Endothelial cell of umbilical vein (primary cell): ENCODE measurements around the gene EFCAB8. TPM values are rescaled to one million over a fixed set of nuclear protein-coding genes. Genes with fewer than 3 reads are reported as not detected.

Source experiments
- BruUV-seq: library from RNA; stranded (reverse); fragments of 400-500 nt; replicated peaks from 2 replicates; lab custom pipeline; 2021; lab: Mats Ljungman, UMichigan
- CTCF ChIA-PET: fragments of 300-600, 350-600 bp; sonication (Branson Sonifier 250); formaldehyde crosslinking; loops from one replicate; lab custom pipeline; 2021; ENCODE audit warnings: antibody characterized with exemption, inconsistent platforms; lab: Charles Lee
- POLR2A ChIA-PET: fragments of 300-600, 350-600 bp; sonication (Branson Sonifier 250); formaldehyde crosslinking; loops from one replicate; lab custom pipeline; 2021; ENCODE audit warnings: antibody characterized with exemption, inconsistent platforms; lab: Charles Lee
- DNase-seq: peaks from one replicate; pipeline ENCODE4 v3.0.0-alpha.2; 2011; ENCODE audit warnings: low read depth, low spot score
- FAIRE-seq: peaks from 2 replicates; lab custom pipeline; 2011; peaks lifted over from hg19 to GRCh38; lab: Jason Lieb, UNC
- H2AFZ ChIP-seq: 2 replicates; pipeline ENCODE4 v1.6.0; 2012; ENCODE audit warnings: low read depth, low read length, control low read depth, inconsistent platforms
- H3K27ac ChIP-seq: 2 replicates; pipeline ENCODE4 v1.5.1; 2011; ENCODE audit warnings: low read depth, mild to moderate bottlenecking, control low read depth, low read length, moderate library complexity; ENCODE audit not compliant: insufficient read depth
- H3K27me3 ChIP-seq, 2 experiments: 2 replicates each; pipeline versions ENCODE4 v1.6.0 to v1.6.1; 2011; ENCODE audit warnings: low read length in 2 of 2, mixed read lengths in 1 of 2; ENCODE audit not compliant: control insufficient read depth in 2 of 2, insufficient read depth in 2 of 2
- H3K36me3 ChIP-seq, 2 experiments: 2 replicates in 1 of 2; 3 replicates in 1 of 2; pipeline ENCODE4 v1.5.1; 2011; ENCODE audit warnings: low read length in 2 of 2, mild to moderate bottlenecking in 1 of 2, moderate library complexity in 1 of 2; ENCODE audit not compliant: control insufficient read depth in 2 of 2, insufficient read depth in 2 of 2; ENCODE audit errors: extremely low read depth in 1 of 2
- H3K4me1 ChIP-seq: 3 replicates; pipeline ENCODE4 v1.5.1; 2011; ENCODE audit warnings: mild to moderate bottlenecking, low read length; ENCODE audit not compliant: control insufficient read depth, insufficient read depth; ENCODE audit errors: extremely low read depth
- H3K4me2 ChIP-seq: 2 replicates; pipeline ENCODE4 v1.6.1; 2011; ENCODE audit warnings: low read length, control low read depth, mixed read lengths; ENCODE audit not compliant: insufficient read depth
- H3K4me3 ChIP-seq, 3 experiments: fragments of 200-600 bp in 1 of 3; sonication (generic), shearing (Covaris generic) in 1 of 3; replicated peaks in 1 of 3; 2 replicates each; pipeline ENCODE4 v1.5.1; 2011 to 2016; ENCODE audit warnings: control low read depth in 3 of 3, low read length in 3 of 3, mild to moderate bottlenecking in 2 of 3, inconsistent platforms in 1 of 3, low read depth in 1 of 3, moderate library complexity in 1 of 3; ENCODE audit not compliant: insufficient read depth in 1 of 3
- H3K79me2 ChIP-seq: 2 replicates; pipeline ENCODE4 v1.6.0; 2012; ENCODE audit warnings: low read length, inconsistent platforms; ENCODE audit not compliant: control insufficient read depth, insufficient read depth
- H3K9ac ChIP-seq: replicated peaks from 2 replicates; pipeline ENCODE3; 2011; ENCODE audit warnings: low read length, control low read depth; ENCODE audit not compliant: insufficient read depth; ENCODE audit errors: extremely low read depth
- H3K9me1 ChIP-seq: replicated peaks from 3 replicates; pipeline ENCODE4 v1.6.0; 2011; ENCODE audit warnings: mild to moderate bottlenecking, low read length; ENCODE audit not compliant: control insufficient read depth, insufficient read depth; ENCODE audit errors: extremely low read depth
- H3K9me3 ChIP-seq: replicated peaks from 2 replicates; pipeline ENCODE4 v1.5.1; 2012; ENCODE audit warnings: low read length, inconsistent platforms; ENCODE audit not compliant: control insufficient read depth, insufficient read depth
- H4K20me1 ChIP-seq: replicated peaks from 2 replicates; pipeline ENCODE3; 2011; ENCODE audit warnings: mild to moderate bottlenecking, low read length; ENCODE audit not compliant: control insufficient read depth, insufficient read depth; ENCODE audit errors: extremely low read depth
- EZH2 ChIP-seq: IDR thresholded peaks from 2 replicates; pipeline ENCODE4 v1.6.1; 2012; ENCODE audit warnings: borderline replicate concordance, low read depth, mild to moderate bottlenecking, moderate library complexity, low read length, inconsistent platforms; ENCODE audit not compliant: severe bottlenecking
- FOS ChIP-seq: IDR thresholded peaks from 2 replicates; pipeline ENCODE4 v1.6.1; 2011; ENCODE audit warnings: mild to moderate bottlenecking, low read length, moderate library complexity, borderline replicate concordance; ENCODE audit not compliant: insufficient read depth
- GATA2 ChIP-seq: IDR thresholded peaks from 2 replicates; pipeline ENCODE4 v1.7.0; 2011; ENCODE audit warnings: low read depth, mild to moderate bottlenecking, moderate library complexity, mixed read lengths, low read length; ENCODE audit not compliant: insufficient read length, insufficient read depth
- JUN ChIP-seq: IDR thresholded peaks from 2 replicates; pipeline ENCODE4 v1.6.1; 2011; ENCODE audit warnings: borderline replicate concordance, low read depth; ENCODE audit not compliant: insufficient read length, insufficient read depth
- MYC ChIP-seq: IDR thresholded peaks from one replicate; pipeline ENCODE4 v1.6.1; 2011; ENCODE audit warnings: mild to moderate bottlenecking, low read depth, low read length
- POLR2A ChIP-seq: IDR thresholded peaks from 2 replicates; pipeline ENCODE4 v1.6.1; 2012; ENCODE audit warnings: low read depth, mild to moderate bottlenecking, control low read depth, low read length
- POLR2AphosphoS5 ChIP-seq: IDR thresholded peaks from 2 replicates; pipeline ENCODE4 v1.6.1; 2012; ENCODE audit warnings: low read depth, mild to moderate bottlenecking, control low read depth, low read length, moderate library complexity; ENCODE audit not compliant: insufficient read depth
- dilution Hi-C: fragments of 300-500 bp; cut with MboI; formaldehyde crosslinking; loops from one replicate; pipeline ENCODE4 v1.15.0; 2019; ENCODE audit warnings: low sequenced_read_pairs; ENCODE audit not compliant: extremely low pct_ligation_motif_present
- intact Hi-C: fragments of 100-400 bp; cut with micrococcal nuclease; formaldehyde crosslinking; loops from one replicate; pipeline ENCODE4 v1.10.0; 2022
- polyA plus RNA-seq, 4 experiments: library from polyadenylated mRNA; depleted of rRNA in 3 of 4; stranded (reverse) in 3 of 4; unstranded in 1 of 4; fragments of >200 nt; gene quantifications; 2 replicates each; pipeline versions ENCODE4 v1.2.1 to v1.2.3, GENCODE V29; 2011 to 2012; ENCODE audit warnings: missing spikeins in 1 of 4
- total RNA-seq: library from RNA; stranded (reverse); gene quantifications from 2 replicates; pipeline ENCODE4 v1.2.3, GENCODE V29; 2021
- TF ChIP-seq, protein P1 (sequence below), 2 donors: IDR thresholded peaks; 1 replicate in 1 of 2; 2 replicates in 1 of 2; pipeline ENCODE4 v1.5.1; 2011; ENCODE audit warnings: low read length in 2 of 2, mild to moderate bottlenecking in 2 of 2, moderate library complexity in 2 of 2, control low read depth in 1 of 2, inconsistent platforms in 1 of 2, low read depth in 1 of 2; ENCODE audit not compliant: insufficient read depth in 1 of 2; ENCODE audit errors: extremely low read depth in 1 of 2

The EFCAB8 gene
- total and polyA plus RNA-seq, 2 donors (not counting 3 experiments of a cell fraction or from before 2014, with no cell fraction given), result 0.01 to 0.31 TPM

DNA sequence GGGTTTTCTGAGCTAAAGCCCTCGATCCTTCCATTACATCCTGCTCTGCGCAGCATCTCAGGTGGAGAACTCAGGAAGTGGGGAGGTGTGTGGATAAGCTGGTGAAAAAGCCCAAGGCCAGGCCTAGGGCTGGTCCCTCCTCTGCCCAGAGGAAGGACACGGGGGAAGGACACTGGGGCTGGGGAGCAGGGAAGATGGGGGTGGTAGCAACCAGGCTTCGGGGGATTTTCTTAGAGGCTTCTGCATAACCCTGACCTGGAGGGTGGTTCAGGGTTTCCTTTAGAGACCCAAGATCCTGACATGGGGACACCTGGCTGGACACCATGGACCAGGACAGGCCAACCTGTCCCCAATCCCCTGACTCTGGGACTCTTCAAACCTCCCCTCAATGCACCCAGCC, 107.7 kb downstream of the EFCAB8 start:
- no peak overlapping the region for H3K27ac ChIP-seq
- no peak overlapping the region for H2AFZ ChIP-seq
- H3K9me3 ChIP-seq, result no peaks in the 10 kb centered on the region
- peaks cover 2% of the 10 kb centered on the region for H3K4me1 ChIP-seq
- no peak for DNase-seq
- no peaks in the 10 kb centered on the region for H4K20me1 ChIP-seq
- H3K4me3 ChIP-seq, result no peak overlapping the region
- no peaks in the 10 kb centered on the region for H3K36me3 ChIP-seq
- no TSS peak for BruUV-seq
- no peaks in the 10 kb centered on the region for H3K9me1 ChIP-seq
- H3K9ac ChIP-seq, result no peak overlapping the region
- intact Hi-C loops (no loop called here), dilution Hi-C loops (no loop called here)
- ChIA-PET POLR2A (no interaction called here), CTCF (interaction anchor here (1.5 kb wide), 1 partner anchor 15 kb away, joined by 4 read pairs; no protein-coding TSS in a partner anchor)
- no peak for FAIRE-seq
- peaks cover 1 to 2% of the 10 kb centered on the region in 2 experiments for H3K27me3 ChIP-seq
- no peaks in the 10 kb centered on the region for H3K79me2 ChIP-seq
- no peak overlapping the region for H3K4me2 ChIP-seq
- no peak for TF ChIP-seq JUN
- no peak for TF ChIP-seq EZH2
- TF ChIP-seq MYC, result no peak
- TF ChIP-seq GATA2, result no peak
- TF ChIP-seq POLR2A, result no peak
- TF ChIP-seq FOS, result no peak
- no peak for TF ChIP-seq POLR2AphosphoS5
- TF ChIP-seq, protein P1, sequence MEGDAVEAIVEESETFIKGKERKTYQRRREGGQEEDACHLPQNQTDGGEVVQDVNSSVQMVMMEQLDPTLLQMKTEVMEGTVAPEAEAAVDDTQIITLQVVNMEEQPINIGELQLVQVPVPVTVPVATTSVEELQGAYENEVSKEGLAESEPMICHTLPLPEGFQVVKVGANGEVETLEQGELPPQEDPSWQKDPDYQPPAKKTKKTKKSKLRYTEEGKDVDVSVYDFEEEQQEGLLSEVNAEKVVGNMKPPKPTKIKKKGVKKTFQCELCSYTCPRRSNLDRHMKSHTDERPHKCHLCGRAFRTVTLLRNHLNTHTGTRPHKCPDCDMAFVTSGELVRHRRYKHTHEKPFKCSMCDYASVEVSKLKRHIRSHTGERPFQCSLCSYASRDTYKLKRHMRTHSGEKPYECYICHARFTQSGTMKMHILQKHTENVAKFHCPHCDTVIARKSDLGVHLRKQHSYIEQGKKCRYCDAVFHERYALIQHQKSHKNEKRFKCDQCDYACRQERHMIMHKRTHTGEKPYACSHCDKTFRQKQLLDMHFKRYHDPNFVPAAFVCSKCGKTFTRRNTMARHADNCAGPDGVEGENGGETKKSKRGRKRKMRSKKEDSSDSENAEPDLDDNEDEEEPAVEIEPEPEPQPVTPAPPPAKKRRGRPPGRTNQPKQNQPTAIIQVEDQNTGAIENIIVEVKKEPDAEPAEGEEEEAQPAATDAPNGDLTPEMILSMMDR (IDR thresholded peaks at IDR 0.05; ENCODE audit: extremely low read depth in 1 of 2, insufficient read depth in 1 of 2, low read depth in 1 of 2, low read length in 2 of 2), result no peak
